Measurements from ENCODE around the gene KRT6A. TPM values are rescaled to one million over a fixed set of nuclear protein-coding genes. Genes with fewer than 3 reads are reported as not detected.
"Not testable (repeated sequence)": the region's sequence is repeated elsewhere in the genome, so short reads cannot be mapped to it uniquely, and the experiment has no call there.

Gene KRT6A
- total RNA-seq, 2 experiments from 2014 or later: not detected

DNA sequence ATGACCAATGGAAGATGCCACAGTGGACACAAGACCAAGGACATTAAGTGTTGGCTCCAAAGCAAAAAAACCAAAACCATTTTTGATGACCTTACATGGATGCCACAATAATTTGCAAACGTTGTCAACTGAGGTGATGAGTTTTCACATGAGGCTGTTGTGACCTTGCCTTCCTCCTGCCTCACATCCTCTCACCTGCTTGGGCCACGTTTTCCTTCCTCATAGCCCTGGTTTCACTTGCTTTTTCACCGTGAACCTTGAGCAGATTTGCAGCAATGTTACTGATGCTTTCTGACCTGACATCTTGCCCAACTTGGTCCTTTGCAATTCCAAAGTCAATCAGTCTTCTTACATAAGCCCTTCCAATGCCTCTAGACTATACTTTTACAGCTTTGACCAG lies 44.8 kb downstream of the KRT6A start:
- intact Hi-C loops (cut with DNase I, micrococcal nuclease): no loop called here
- no peak overlapping the region for H3K4me3 Mint-ChIP-seq
- TF ChIP-seq, protein P1, sequence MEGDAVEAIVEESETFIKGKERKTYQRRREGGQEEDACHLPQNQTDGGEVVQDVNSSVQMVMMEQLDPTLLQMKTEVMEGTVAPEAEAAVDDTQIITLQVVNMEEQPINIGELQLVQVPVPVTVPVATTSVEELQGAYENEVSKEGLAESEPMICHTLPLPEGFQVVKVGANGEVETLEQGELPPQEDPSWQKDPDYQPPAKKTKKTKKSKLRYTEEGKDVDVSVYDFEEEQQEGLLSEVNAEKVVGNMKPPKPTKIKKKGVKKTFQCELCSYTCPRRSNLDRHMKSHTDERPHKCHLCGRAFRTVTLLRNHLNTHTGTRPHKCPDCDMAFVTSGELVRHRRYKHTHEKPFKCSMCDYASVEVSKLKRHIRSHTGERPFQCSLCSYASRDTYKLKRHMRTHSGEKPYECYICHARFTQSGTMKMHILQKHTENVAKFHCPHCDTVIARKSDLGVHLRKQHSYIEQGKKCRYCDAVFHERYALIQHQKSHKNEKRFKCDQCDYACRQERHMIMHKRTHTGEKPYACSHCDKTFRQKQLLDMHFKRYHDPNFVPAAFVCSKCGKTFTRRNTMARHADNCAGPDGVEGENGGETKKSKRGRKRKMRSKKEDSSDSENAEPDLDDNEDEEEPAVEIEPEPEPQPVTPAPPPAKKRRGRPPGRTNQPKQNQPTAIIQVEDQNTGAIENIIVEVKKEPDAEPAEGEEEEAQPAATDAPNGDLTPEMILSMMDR (IDR thresholded peaks at IDR 0.05): no peak
- H3K27ac Mint-ChIP-seq: no peak overlapping the region
- no peaks in the 10 kb centered on the region for H3K36me3 Mint-ChIP-seq (ENCODE audit: low read depth)
- H3K9me3 Mint-ChIP-seq: no peaks in the 10 kb centered on the region
- ChIA-PET POLR2A (no interaction called here), CTCF (no interaction called here)
- Histone ChIP-seq H3K4me3 (ENCODE audit: low read length) (no peak overlapping the region), H3K4me1 (ENCODE audit: insufficient read depth, low read length) (no peaks in the 10 kb centered on the region), H3K9me3 (ENCODE audit: control insufficient read depth in 1 of 2, insufficient read depth in 1 of 2, low read length in 2 of 2) (no peaks in the 10 kb centered on the region), H3K36me3 (ENCODE audit: insufficient read depth, low read length) (no peaks in the 10 kb centered on the region), H3K27me3 (ENCODE audit: control insufficient read depth in 1 of 2, insufficient read depth in 2 of 2, low read length in 2 of 2) (peaks cover 0 to 9% of the 10 kb centered on the region in 2 experiments), H3K27ac (ENCODE audit: low read depth in 1 of 2, low read length in 2 of 2) (no peak overlapping the region)
- ATAC-seq (ENCODE audit: poor library complexity) (no peak), DNase-seq (no peak)
- no peaks in the 10 kb centered on the region for H3K4me1 Mint-ChIP-seq (ENCODE audit: low read depth)
- peaks cover 31% of the 10 kb centered on the region for H3K27me3 Mint-ChIP-seq

DNA sequence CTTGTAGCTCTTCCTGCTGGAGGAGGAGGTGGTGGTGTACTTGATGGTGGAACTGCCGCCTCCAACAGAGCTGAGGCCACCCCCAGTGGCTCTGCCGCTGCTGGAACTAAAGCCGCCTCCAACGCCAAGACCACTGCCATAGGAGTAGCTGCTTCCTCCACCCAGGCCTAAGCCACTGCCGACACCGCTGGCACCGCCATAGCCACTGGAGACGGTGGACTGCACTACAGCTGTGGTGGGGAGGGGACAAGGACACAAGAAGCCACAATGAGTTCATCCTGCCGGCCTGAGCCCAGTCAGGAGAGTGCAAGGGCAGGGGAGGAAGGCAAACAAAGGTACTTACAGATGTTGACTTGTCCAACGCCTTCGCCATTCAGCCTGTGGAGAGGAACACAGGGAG lies 45.9 kb downstream of the KRT6A start:
- CTCF ChIA-PET; H3K36me3 ChIP-seq (ENCODE audit: insufficient read depth, low read length); H3K27ac ChIP-seq (ENCODE audit: low read depth in 1 of 2, low read length in 2 of 2); ATAC-seq (ENCODE audit: poor library complexity); H3K4me1 ChIP-seq (ENCODE audit: insufficient read depth, low read length); H3K4me3 ChIP-seq (ENCODE audit: low read length); H3K9me3 ChIP-seq (ENCODE audit: control insufficient read depth in 1 of 2, insufficient read depth in 1 of 2, low read length in 2 of 2); H3K27me3 ChIP-seq (ENCODE audit: control insufficient read depth in 1 of 2, insufficient read depth in 2 of 2, low read length in 2 of 2); H3K27ac Mint-ChIP-seq; intact Hi-C loops (cut with DNase I, micrococcal nuclease); H3K4me1 Mint-ChIP-seq (ENCODE audit: low read depth); H3K36me3 Mint-ChIP-seq (ENCODE audit: low read depth); H3K9me3 Mint-ChIP-seq; POLR2A ChIA-PET; H3K4me3 Mint-ChIP-seq; DNase-seq: not testable (repeated sequence)
- H3K27me3 Mint-ChIP-seq: peaks cover 41% of the 10 kb centered on the region

DNA sequence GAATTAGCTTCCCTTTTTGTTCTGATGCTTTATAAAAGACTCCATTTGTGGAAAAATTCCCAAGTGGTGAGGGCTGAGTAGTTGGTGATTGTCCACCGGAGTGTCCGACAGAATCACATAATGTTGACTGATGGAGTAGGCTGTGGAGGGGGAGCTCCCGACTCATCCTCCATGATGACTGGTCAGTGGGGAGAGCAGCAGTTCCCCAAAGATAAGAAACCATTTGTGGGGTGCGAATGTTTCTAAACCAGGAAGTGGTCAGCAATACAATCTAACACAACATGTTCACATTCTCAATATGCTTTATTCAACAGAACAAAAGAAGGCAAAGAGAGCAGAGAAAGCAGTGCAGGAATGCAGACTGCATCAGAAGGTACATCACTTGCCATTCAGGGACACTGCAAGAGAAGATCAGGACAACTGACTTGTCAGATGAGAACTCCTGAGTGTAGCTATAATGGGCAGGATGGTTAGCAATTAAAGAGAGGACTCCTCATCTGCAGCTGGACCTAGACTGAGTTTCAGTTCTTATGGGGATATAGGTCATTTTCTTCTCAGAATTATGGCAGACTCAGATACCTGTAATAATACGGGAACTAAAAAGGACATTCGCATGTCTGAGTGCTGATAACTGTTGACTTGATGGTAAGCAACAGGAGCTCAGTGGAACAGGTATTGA lies 46.6 kb downstream of the KRT6A start:
- H3K27me3 ChIP-seq (ENCODE audit: control insufficient read depth in 1 of 2, insufficient read depth in 2 of 2, low read length in 2 of 2): peaks cover 0 to 10% of the 10 kb centered on the region in 2 experiments
- intact Hi-C loops (cut with DNase I, micrococcal nuclease): no loop called here
- Mint-ChIP-seq H3K4me3 (no peak overlapping the region), H3K27ac (no peak overlapping the region), H3K9me3 (no peaks in the 10 kb centered on the region), H3K36me3 (ENCODE audit: low read depth) (no peaks in the 10 kb centered on the region), H3K27me3 (peaks cover 48% of the 10 kb centered on the region), H3K4me1 (ENCODE audit: low read depth) (no peaks in the 10 kb centered on the region)
- no peaks in the 10 kb centered on the region for H3K9me3 ChIP-seq (ENCODE audit: control insufficient read depth in 1 of 2, insufficient read depth in 1 of 2, low read length in 2 of 2)
- CTCF ChIA-PET: no interaction called here
- POLR2A ChIA-PET: no interaction called here
- H3K4me1 ChIP-seq (ENCODE audit: insufficient read depth, low read length): no peaks in the 10 kb centered on the region
- TF ChIP-seq, protein P1 (IDR thresholded peaks at IDR 0.05): no peak
- H3K36me3 ChIP-seq (ENCODE audit: insufficient read depth, low read length): no peaks in the 10 kb centered on the region
- DNase-seq (no peak), ATAC-seq (ENCODE audit: poor library complexity) (no peak)
- no peak overlapping the region for H3K4me3 ChIP-seq (ENCODE audit: low read length)
- no peak overlapping the region for H3K27ac ChIP-seq (ENCODE audit: low read depth in 1 of 2, low read length in 2 of 2)

DNA sequence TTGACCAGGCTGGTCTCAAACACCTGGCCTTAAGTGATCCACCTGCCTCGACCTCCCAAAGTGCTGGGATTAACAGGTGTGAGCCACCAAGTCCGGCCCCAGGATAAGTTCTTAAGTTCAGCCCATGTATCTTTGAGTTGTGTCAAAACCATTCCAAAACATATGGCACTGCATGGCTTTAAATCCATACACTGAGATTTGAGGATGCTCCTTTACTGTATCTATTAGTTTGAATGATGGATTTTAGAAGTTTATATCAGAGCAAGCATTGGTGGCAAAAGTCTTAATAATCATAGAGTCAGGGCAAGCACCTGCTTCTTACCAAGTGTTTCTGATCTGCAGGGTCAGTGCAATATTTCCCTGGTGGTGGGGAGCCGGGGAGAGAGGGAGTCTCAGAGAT lies 47.2 kb downstream of the KRT6A start:
- Histone ChIP-seq H3K27me3 (ENCODE audit: control insufficient read depth in 1 of 2, insufficient read depth in 2 of 2, low read length in 2 of 2) (peaks cover under 1 to 10% of the 10 kb centered on the region in 2 experiments), H3K4me1 (ENCODE audit: insufficient read depth, low read length) (no peaks in the 10 kb centered on the region), H3K4me3 (ENCODE audit: low read length) (no peak overlapping the region), H3K36me3 (ENCODE audit: insufficient read depth, low read length) (no peaks in the 10 kb centered on the region), H3K27ac (ENCODE audit: low read depth in 1 of 2, low read length in 2 of 2) (no peak overlapping the region), H3K9me3 (ENCODE audit: control insufficient read depth in 1 of 2, insufficient read depth in 1 of 2, low read length in 2 of 2) (no peaks in the 10 kb centered on the region)
- ChIA-PET POLR2A (no interaction called here), CTCF (no interaction called here)
- H3K27me3 Mint-ChIP-seq: peaks cover 54% of the 10 kb centered on the region
- TF ChIP-seq, protein P1 (IDR thresholded peaks at IDR 0.05): no peak
- no peak overlapping the region for H3K27ac Mint-ChIP-seq
- no peaks in the 10 kb centered on the region for H3K36me3 Mint-ChIP-seq (ENCODE audit: low read depth)
- DNase-seq (no peak), ATAC-seq (ENCODE audit: poor library complexity) (no peak)
- H3K4me1 Mint-ChIP-seq (ENCODE audit: low read depth): no peaks in the 10 kb centered on the region
- no peaks in the 10 kb centered on the region for H3K9me3 Mint-ChIP-seq
- intact Hi-C loops (cut with DNase I, micrococcal nuclease): no loop called here
- H3K4me3 Mint-ChIP-seq: no peak overlapping the region

Measured in CD4-positive, alpha-beta T cell (primary cell).